GM19467 (cell line): ENCODE data around the gene ANGPTL8.

Experiments
- ATAC-seq: cut with Tn5 transposase; IDR thresholded peaks from one replicate; pipeline ENCODE4 v1.9.1; 2021; ENCODE audit warnings: mild to moderate bottlenecking, moderate library complexity; ENCODE audit not compliant: unreplicated experiment

Gene ANGPTL8

DNA sequence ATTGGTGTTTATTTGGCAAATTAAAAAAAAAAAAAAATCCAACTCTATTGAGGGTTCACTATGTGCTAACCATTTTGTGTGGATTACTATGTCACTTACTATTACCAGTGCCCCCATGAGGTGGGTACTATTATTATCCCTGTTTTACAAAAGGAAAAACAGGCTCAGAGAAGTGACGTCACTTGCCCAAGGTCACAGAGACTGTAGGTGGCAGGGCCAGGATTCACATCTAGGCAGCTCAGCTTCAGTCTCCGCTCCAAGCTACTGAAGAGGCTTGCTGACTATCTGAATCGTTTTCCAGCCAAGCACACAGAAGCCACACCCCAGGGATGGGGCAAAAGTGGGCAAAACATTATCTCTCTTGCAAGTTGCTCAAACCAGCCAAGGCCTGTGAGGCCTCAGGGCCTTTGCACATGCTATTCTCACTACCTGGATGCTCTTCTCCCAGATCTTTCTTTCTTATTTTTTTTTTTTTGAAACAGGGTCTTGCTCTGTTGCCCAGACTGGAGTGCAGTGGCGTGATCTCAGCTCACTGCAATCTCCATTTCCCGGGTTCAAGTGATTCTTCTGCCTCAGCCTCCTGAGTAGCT, 4.8 kb upstream of the ANGPTL8 start:
- ATAC-seq: no peak

DNA sequence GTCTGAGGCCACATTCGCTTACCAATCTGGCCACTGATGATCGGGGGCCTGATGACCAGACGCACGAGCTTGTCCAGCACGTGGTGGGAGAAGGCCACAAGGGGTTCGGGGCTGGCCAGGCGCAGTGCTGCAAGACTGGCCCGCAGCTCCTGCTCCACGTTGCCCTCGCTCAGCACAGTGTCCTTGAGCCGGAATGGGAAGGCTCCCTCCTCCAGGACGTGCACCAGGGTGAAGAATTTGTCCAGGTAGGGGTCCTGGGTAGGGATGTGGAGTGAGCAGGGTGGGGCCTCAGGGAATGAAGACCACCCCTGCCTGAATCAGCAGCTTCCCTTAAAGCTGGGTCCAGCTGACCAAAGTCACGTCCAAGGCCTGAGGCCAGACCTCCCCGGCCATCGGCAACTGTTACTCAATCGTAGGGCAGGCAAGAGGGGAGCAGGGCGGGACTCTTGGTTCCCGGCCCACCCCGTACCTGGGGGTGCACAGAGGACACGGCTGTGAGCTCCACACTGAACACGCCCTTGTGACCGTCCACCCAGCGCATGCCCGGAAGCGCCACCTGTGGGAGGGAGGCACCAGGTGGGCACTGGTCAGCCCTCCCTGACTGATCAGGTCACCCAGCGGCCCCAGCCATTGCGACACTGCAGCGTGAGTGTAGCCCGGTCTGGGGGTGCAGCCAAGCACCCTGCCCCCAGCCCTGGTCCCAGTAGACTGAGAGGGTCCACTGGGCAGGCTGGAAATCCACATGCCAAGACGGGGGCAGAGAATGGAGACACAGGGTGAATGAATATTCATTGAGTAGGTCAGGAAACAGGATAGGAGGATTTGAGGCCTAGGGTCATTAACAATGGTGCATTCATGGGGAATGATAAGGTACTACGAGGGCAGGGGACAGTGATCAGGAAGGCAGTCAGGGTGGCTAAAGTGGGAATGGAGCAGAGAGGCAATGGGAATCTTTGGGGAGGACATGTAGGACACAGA, 2.8 kb upstream of the ANGPTL8 start:
- ATAC-seq: no peak

DNA sequence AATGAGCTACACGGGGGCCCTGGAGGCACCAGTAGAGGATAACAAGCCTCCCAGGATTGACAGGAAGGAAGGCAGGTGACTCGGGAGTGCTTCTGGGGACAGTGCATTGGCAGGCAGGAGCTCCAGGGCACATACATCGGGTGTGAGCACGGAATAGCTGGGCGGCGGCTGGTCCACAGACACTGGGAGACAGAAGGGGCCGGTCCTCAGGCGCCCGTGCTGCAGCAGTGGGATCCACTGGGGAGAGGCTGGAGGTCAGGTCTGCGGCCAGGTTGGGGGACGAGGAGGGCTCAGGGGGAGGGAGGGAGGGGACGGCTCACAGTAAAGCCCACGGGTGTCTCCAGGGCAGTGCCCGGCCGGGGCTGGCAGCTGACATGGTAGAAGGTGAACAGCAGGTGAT, 2.1 kb upstream of the ANGPTL8 start:
- no peak for ATAC-seq

DNA sequence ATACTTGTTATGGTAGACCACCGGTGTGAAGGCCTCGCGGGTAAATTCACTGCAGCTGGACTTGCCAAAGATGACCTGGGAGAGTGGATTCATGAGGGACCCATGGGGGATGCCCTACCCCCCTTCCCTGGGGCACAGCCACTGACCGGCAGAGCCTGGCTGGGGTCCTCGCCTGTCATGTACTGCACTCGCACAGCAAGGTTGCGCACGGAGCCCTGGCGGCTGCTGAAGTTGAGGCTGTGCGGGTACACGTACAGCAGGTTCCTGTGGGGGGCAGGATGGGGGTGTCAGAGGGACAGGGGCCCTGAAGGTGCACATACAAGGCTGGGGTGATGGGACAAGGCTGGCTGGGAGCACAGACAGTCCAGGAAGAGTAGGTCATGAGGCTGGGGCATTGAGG, 1.4 kb upstream of the ANGPTL8 start:
- no peak for ATAC-seq

DNA sequence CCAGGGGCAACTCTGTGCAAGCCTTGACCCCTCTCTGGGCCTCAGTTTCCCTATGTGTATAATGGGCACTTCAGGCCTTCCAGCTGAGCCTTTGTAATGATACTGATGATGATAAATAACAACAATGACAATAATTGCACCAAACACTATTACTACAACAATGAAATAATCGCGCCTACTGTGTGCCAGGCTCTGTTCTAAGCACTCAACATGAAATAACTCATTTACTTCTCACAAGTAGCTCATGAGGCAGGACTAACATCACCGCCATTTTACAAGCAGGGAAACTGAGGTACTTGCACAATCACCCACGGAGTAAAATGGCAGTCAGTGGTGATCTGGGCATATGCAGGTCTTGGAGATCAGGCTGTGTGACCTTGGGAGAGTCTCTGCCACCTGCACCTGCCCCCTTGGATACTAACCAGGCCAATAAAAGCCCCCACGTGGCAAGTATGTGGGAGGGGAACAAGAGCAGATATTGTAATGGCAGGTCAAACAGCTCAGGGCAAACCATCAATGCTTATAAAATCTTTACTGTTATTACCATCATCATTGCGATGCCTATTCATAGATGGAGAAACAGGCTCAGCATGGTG, 540 bp upstream of the ANGPTL8 start:
- no peak for ATAC-seq

DNA sequence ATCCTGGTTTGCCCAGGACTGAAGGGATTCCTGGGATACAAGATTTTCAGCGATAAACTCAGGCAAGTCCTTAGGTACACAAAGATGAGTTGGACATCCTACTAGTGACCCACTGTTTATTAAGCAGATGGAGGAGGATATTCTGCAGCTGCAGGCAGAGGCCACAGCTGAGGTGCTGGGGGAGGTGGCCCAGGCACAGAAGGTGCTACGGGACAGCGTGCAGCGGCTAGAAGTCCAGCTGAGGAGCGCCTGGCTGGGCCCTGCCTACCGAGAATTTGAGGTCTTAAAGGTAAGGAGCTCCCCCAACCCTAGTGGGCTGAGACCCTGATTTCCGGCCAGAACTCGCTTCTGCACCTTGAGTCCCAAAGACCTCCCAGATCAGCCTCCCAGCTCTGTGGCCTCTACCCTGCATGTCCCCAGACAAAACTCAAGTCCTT, 607 bp downstream of the ANGPTL8 start:
- ATAC-seq: no peak

DNA sequence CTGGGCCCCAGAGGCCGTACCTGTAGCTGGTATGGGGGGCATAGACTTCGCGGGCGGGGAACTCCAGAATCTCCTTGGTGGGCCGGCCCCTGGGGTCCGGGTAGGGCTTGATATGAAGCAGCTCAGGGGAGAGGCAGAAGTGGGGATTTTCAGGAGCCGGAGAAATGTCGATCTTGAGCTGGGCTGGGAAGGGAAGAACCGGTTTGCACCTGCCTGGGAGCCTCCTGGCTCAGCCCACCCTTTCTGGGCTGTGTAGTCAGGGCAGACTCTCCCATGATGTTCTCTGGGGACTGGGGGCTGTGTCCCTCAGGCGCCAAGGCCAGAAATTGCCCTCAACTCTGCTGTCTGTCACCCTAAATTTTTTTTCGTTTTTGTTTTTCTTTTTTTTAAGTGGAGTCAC, 2.6 kb downstream of the ANGPTL8 start:
- no peak for ATAC-seq

DNA sequence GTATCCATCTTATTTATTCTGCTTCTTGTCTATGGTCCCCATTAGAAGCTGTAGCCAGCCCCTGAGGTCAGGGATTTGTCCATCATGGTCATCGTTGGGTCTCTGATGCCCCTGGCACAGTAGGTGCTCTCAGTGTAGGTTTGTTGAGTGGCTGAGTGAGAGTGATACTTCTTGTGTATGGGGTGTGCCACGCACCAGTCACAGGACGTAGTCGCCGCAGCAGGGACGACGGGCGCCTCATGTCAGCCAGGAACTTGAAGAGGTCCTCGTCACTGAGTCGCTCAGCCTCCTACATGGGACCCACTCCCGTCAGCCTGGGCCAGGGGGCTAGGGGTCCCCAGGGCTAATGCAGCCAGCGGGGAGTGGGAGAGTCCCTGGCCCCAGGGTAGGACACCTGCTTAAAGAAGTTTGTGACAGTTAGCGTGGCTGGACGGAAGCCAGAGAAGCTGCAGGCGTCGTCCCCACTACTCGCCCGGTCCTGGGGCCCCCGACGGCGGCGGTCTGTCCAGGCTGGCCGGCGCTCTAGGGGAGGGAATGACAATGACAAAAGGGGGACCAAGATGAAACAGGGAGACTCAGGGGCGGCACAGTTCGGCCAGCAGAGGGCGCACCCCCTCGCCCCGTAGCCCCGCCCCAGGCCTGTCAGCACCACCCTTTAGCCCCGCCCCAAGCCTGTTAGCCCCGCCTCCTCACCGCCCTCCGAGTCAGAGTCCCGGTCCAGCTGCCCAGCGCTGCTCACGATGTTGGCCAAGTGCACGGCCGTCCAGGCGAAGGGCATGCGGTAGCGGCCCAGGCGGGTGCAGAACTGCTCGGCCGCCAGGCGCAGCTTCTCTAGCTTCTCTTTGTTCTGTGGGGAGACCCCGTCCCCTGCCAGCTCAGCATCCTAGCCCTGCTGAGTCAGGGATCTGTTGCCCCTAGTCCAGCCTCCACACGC, 3.7 kb downstream of the ANGPTL8 start:
- ATAC-seq: no peak

DNA sequence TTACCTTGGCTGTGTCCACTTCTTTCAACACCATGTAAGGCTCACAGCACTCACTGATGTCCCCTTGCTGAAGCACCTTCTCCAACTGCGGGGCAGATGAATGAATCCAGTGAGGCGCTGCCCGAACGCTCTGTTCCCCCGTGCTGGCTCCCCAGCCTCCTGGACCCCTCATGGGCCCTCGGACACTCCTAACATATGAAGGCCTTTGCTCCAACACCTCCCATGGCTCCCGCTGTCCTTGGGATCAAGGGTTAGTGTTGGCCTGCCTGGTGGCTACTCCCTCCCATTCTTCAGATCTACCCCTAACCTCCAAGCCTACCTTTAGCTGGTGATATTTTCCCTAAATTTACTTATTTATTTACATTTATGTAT, 4.4 kb downstream of the ANGPTL8 start:
- ATAC-seq: no peak

DNA sequence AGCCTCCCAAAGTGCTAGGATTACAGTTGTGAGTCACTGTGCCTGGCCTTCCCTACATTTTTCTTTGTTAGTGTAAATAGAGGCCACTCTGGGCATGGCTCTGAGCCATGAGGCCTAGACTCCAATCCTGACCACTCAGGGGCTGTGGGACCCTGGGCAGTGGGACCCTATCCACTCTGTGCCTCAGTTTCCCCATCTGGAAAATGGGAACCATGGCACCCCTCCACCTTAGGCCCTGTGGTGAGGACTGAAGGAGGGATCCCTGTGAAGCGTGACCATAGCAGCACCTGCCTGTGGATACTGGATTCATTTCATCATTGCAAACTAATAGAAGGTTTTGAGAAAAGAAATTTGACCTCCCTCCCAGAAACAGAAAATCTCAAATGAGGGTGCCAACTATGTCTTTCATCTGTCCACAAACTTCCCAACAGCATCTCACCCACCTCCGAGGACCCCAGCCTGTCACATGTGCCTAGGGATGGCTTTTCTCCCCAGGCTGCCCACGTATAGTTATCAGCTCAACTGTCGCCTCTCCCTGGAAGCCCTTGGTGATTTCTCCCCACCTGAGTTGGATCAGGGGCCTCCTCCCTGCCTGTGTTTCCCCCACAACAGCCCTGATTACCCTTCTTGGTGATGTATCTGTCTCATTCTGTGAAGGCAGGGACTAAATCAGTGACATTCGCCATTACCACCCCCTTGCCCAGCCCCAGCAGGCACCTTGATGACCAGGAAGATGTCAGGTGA, 5.6 kb downstream of the ANGPTL8 start:
- no peak for ATAC-seq

DNA sequence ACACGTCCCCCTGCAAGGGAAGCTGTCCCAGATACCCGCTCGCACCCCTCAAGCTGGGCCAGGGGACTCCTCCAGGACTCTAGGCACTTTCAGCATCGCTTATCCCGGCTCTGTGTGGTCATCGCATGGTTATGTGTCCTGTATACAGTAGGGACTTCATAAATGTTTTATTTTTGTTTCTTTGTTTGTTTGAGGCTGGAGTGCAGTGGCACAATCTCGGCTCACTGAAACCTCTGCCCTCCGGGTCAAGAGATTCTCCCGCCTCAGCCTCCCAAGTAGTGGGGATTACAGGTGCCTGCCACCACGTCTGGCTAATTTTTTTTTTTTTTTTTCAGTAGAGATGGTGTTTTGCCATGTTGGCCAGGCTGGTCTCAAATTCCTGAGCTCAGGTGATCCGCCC, 7.5 kb downstream of the ANGPTL8 start:
- no peak for ATAC-seq

DNA sequence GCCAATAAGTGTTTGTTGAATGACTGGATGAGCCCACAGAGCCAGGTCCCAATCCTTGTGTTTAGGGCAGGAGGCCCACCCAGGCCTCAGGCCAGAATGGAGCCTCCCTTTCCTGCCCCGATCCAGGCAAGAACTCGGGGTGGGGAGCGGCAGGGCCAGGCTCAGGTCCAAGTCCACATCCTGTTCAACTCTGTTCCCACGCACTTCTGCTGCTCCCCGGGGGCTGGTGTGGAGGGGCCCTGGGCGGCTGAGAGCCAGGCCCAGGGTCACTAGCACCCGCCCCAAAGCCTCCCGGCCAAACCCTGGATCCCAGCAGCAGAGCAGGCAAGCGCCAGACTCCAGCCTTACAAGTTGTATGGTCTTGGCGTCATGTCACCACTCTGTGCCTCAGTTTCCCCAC, 8.0 kb downstream of the ANGPTL8 start:
- no peak for ATAC-seq

DNA sequence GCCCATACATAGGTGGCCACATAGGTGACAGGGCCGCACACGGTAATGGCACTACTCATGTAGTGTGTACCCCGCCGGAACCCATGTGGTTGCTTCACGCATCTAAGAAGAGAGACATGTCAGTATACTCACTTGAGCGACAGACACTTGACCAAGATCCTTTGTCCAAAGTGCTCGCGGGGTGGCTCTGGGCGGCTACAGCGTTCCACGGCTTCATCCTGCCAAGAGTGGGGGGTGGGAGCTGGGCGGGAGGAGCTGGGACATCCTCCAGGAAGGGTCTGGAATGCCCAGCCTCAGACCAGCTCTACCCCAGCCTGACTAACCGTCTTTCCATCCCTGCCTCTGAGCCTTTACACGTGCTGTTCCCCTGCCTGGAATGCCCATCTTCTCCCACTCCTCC, 8.5 kb downstream of the ANGPTL8 start:
- no peak for ATAC-seq

DNA sequence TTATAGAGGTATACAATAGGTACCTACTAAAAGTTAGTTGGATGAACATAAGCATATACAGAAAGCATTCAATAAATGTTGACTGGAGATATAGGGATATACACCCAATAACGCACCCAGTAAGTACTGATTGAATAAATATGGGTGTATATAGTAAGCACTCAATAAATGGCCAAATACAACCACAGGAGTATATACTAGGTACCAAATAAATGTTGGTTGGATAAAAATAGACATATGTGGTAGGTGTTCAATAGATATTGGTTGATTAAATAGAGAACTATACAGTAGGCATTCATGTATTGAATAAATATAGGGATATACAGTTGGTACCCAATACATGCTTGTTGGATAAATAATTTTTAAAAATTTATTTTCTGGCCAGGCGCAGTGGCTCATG, 9.4 kb downstream of the ANGPTL8 start:
- ATAC-seq: no peak

DNA sequence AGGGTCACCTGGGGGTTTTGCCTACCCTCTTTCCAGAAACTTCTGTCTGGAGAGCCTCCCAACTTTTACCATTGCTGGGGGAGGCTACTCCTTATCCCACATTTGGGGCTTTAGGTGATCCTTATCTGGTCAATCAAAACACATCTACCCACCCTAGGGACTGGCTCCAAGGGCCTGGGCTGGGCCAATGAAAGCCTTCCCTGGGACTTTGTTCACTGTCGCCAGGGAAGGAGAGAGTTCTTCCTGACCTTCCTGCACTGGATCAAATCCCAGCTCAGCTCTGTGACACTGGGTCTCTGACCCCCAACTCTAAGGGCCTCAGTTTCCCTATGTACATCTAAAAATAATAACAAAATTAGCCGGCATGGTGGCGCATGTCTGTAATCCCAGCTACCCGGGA, 11.8 kb downstream of the ANGPTL8 start:
- ATAC-seq: no peak

DNA sequence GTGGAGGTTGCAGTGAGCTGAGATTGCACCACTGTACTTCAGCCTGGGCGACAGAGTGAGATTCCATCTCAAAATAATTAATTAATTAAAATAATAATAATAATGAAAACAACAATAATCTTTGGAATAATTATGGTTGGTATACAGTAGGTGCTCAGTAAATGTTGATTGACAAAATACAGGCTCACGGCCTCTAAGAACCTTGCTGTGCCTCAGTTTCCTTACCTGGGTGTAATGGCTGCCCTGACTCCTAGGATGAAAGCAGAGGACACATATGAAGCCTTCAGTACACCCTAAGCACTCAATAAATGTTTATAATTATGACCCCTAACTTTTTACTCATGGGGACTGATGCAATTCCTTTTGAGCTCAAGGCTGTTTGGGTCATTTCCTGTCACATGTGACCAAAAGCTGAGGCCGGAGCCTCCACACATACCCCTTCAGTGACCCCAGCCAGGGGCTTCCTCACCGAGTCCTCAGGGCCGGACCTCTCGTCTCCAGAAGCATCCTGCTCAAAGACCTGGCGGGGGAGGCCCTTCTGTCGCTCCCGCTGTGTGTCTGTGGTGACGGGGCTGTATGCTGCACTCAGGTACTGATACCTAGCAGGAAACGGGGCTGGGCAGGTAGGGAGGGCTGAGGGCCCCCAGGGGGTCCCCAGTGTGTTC, 12.4 kb downstream of the ANGPTL8 start:
- ATAC-seq: no peak

DNA sequence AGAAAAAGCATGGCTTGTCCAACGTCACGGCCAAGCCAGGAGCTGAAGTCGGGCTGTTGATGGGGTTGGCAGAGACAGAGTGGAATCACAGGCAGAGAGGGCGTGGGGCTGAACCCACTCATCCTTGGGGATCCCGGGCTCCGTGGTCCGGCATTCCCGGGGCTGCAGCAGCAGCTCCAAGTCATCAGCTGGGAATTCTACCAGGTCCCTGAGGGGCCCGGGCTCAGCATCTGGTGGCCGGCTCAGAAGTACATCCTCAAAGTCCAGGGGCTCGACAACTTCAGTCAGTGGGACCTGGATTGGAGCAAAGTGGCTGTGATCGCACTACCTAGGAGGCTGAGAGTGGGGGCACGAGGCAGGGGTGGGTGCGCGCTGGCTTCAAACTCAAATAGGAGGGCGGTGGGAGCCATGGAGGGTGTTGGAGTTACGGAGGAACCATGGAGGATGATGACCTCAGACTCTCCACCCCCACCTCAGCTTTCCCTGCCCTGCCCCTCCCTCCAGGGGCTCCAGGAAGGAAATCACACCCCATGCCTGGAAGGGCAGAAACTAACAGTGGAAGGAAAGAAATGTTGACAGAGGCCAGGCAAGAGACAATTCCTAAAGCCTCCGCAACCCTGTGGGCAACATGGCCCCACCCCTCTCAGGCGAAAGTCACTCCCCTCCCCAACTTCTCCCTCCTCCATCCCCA, 13.4 kb downstream of the ANGPTL8 start:
- ATAC-seq: no peak

DNA sequence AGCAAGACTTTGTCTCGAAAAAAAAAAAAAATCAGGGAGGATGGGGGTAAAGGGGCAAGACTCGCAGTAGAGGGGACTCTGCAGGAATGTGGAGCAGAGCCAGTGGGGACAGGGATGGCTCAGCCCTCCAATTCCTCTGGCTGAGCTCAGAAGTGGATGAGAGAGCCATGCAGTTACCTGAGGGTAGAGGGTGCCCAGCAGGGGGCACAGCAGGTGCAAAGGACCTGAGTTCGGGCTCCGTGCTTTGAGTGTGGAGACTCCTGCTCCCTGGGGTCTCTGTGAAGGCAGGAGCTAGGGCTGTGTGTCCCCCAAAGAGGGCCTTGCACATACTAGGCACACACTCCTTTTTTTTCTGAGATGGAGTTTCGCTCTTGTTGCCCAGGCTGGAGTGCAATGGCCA, 15.2 kb downstream of the ANGPTL8 start:
- ATAC-seq: no peak

DNA sequence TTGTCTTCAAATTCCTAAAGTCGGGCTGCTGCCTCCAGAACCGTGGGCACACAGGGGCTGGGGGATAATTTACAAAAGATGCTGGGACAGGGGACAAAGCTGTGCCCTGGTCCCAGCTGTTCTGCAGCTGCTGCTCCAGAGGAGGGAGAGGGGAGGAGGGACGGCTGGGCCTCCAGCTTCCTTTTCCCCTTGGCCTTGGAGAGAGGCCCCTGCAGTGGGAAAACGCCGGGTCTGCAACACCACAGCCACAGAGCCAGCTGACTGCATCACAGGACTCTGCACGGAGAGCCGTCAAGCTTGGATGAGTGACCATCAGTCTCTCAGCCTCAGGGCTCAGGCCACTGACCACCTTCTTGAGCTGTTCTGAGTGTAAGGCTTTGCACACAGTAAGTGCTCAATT, 16.8 kb downstream of the ANGPTL8 start:
- ATAC-seq: no peak
